ENCODE results near the gene MPZL1.

MPZL1 gene

DNA sequence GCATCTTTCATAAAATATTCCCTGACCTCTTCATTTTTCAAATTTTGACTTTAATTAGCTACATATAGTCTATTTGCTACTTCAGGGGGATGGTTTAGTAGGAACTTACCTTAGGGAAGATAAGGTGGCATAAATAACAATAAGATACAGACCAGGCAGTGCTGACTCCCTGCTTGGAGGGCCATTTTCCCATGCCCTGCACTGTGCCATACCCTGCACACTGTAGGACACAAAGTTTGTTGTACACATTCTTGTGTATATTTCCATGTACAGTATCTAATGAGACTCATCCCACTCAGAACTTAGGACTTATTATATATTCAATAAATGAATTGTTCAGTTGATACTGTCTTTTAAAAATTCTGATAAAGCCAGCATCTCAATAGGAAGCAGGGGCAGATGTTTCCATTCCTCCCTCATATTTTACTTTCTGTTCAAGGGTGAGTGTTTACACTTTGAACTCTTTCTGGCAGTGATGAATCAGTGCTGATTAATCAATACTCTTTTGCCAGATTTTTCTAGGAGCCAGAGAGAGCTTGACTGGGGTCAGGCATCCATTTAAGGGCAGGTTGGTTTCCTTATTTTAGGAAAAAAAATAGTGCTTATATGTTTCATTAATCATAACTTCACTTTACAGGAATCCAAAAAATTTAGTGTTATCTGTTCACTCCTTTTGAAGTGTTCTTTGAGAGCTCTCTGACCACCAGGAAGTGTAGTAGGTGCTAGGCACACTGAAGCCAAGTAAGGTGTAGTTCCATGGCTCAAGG is 30.6 kb downstream of the MPZL1 start:
- no peak for DNase-seq

DNA sequence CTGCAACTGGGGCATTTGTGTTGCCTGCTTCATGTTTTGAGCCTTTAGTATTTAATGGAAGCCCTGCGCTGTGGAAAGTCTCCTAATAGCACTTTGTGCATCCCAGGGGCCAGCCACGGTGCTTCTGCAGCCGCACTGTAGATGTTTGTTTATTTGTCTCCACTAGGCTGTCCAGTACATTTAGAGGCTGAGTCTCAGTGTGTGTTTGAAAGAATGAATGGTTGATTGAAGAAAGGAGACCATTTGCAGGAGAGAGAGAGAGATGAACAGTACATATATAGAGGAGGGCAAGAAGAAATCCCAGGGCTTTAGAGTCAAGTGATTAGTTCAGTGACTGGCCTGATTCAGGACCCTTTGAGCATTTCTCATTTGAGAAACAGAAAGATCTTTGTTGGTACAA is 33.9 kb downstream of the MPZL1 start:
- DNase-seq = no peak

DNA sequence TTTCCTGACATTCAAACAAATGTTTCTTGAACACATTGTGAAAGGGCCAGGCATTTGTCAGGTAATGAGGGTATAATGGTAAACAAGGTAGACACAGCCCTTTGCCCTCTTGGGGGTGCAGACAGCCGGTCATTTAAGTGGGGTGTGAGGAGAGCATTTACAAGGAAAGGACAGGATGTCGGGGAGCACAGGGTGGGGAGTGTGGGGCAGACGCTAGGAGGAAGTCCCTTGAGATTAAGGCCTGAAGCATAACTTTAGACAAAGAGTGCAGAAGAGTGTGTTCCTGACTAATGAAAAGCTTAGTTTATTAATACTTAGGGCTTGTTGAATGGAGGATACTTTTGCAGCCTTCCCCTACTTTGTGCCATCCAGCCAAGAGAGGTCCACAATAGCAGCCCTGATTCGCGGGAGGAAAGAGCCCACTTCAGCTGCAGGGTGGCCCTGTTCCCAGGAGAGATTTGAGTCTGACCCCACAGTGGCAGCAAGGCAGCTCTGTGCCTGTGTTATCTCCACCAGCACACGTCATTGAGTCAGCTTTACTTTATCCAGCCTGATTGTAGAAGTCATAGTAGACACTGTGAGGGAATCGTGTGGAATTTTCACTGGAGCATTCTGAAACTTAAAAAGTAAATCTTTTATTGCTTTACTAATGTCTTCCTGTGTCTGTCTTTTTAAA is 35.1 kb downstream of the MPZL1 start:
- no peak for DNase-seq

DNA sequence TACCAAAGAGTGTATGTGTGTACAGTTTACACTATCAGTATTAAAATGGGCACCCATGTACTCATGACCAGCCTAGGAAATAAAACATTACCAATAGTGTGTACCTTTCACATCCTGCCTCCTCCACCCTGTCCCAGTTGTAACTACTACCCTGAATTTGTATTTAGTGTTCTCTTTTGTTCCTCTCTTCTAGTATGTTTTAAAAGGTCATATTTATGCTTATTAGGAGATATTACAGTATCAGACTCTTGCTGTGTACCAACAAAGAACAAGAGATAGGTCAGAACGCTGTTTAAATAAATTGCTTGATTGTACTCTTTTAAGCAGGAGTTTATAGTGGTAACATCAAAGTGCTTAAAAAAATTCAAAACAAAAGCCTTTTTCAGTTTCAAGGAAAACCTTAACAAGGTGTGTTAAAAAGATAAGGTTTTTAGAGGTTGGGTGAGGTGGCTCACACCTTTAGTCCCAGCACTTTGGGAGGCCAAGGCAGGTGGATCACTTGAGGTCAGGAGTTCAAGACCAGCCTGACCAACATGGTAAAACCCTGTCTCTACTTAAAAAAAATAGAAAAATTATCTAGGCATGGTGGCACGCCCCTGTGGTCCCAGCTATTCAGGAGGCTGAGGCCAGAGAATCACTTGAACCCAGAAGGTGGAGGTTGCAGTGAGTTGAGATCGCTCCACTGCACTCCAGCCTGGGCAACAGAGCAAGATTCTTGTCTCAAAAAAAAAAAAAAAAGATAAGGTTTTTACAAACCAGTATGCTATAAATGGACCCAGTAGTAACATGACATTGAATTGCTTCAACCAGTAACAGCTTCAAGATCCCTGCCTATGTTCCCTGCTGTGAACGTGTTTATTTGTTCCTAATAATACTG is 35.9 kb downstream of the MPZL1 start:
- DNase-seq = no peak

DNA sequence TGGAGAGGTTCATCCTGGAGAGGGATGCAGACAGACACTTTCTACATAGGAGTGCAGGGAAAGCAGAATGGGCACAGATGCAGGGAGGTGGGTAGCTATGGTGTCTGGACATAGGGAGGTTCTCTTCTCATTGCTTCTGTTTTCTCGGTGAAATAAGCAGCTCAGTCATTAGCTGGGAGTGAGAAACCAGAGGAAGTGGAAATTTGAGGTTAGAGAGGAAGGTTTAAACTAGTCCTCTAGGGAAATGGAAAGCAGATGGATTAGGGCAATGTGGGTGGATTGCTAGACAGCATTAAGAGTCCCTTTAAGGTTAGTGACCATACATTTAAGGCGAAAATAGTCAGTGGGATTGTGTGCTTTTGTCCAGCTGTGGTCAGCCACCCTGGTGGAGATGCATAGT is 39.6 kb downstream of the MPZL1 start:
- DNase-seq = no peak

DNA sequence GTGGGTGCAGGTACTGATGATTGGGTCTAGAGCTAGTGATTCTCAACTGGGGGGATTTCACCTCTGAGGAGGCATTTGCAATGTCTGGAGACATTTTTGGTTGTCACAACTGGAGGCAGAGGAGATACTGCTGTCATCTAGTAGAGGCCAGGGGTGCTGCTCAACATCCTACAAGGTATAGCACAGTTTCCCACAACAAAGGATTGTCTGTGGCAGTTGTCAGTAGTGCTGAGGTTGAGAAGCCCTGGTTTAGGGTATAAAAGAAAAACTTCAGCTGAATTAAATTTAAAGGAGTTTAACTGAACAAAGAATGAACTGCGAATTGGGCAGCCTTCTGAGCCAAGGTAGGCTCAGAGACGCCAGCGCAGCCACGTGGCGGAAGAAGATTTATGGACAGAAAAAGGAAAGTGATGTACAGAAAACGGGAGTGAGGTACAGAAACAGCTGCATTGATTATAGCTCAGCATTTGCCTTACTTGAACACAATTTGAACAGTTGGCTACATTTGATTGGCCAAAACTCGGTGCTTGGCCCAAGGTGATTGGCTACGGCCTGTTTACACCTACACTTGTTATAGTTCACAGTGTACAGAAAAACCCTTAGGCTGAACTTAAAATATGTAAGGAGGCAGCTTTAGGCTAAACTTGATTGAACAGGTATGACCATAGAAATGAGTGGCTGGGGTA is 40.4 kb downstream of the MPZL1 start:
- DNase-seq = no peak

DNA sequence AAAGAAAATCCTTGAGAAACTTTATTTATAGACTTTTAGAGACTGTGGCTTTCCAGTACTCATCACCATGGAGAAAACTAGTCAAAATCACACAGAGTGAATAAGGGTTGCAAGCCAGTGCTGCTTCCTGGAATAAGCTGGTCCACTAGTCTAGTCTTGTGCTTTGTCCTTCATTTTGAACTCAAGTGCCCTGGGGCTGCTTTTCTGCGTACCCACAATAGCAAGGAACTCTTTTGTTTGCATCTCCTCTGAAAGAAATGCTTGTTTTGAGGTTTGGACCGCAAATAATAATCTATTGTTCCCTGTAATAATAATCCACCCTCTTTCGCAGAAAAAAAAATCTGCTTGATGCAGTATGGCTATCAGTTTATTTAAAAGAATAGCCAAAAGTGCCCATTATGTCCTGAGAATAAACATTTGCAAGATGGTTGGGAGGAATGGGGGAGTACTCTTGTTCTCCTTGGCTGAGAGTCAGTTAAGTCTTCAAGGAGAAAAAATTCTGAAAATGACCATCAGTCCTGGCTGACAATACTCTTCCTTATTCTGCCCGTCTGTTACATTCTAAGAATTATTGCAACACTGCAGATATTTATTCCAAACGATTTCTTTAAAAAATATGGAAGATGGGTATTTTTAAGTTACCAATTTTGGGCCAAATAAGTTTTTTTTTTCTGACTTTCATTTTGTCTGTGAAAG is 41.9 kb downstream of the MPZL1 start:
- no peak for DNase-seq

DNA sequence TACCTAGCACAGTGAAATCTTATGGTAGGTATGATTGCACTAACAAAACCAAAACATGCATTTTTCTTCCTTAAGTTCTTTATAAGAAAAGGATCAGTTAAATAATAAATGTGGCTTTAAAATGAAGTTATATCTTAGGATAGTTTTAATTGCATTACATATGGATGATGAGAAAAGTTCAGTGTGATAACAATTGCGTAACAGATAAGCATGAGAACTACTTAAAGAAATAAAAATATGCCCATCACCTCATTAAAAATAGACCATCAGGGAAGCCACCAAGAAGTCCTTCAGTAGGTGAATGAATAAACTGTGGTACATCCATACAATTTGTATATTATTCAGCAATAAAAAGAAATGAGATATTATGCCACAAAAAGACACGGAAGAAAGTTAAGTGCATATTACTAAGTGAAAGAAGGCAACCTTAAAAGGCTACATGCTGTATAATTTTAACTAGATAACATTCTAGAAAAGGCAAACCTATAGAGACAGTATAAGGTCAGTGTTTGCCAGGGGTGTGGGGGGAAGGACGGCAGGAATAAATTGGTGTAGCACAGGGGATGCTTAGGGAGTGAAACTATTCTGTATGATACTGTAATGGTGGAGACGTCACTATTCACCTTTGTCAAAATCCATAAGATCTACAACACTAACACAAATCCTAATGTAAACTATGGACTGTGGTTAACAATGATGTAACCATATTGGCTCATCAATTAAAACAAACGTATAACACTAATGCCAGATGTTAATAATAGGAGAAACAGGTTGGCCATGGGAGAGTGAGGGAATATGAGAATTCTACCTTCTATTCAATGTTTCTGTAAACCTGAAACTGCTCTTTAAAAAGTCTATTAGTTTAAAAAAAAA is 42.9 kb downstream of the MPZL1 start:
- no peak for DNase-seq

DNA sequence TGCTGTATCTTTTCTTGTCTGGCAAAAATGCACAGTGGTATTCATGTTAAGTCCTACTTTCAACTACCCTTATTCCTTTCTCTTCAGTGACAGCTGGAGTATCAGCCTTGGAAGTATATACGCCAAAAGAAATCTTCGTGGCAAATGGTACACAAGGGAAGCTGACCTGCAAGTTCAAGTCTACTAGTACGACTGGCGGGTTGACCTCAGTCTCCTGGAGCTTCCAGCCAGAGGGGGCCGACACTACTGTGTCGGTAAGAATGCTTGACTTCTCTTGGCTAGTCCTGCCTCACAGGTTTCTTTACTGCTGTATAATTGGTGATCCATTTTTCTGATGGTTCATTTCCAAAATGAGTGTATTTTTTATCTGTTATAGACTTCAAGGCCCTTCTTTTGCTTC is 43.7 kb downstream of the MPZL1 start:
- DNase-seq = no peak

DNA sequence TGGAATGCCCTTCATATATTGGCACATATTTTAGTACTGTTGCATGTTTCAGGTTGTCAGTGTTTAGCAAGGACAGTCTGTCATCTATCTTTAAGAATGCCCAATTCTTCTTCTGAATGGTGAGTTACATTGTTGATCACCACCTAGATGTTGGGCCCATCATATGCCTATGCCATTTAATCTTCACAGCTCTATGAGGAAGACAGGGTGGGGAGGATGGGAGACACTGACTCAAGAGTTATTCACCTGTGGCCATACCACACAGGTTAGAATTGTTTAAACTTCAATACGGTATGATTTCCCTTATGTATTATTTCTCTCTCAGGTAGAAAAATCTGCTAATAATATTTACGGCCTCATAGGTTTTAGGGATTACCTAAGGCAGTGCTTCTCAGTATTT is 44.8 kb downstream of the MPZL1 start:
- DNase-seq = no peak

DNA sequence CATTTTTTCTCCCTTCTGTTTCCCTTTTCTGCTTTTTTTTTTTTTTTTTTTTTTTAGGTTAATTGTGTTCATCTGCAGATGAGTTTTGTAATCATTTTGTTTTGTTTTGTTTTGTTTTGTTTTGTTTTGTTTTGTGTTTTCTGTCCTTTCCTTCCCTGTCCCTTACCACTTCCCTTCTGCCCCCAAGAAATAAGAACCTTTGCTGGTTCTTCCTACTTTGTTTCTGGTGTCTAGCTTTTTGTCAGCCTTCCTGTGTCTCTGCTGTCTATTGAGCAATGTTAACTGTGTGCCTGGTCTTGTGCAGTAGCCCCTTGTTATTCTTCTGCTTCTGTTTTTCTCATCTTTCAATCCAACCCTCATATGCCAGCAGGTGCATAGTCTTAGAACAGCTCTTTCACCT is 46.0 kb downstream of the MPZL1 start:
- no peak for DNase-seq

DNA sequence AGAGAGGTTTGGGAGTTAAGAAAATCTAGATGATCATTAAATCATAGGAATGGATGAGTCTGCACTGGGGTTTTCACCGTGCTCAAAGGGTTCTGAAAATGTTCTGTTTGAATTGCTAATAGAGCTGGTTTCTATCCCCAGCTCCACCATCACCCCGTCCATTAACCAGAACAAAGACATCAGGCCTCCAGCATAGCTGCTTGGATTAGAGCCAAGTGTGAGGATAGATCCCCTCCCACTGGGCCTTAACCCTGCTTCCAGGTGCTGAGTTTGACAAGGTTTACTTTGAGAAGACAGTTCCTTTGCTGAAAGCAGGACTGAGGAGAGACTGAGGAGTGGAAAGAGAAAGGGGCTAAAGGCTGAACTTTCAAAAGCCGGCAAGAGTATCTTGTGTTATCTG is 48.3 kb downstream of the MPZL1 start:
- DNase-seq = no peak

DNA sequence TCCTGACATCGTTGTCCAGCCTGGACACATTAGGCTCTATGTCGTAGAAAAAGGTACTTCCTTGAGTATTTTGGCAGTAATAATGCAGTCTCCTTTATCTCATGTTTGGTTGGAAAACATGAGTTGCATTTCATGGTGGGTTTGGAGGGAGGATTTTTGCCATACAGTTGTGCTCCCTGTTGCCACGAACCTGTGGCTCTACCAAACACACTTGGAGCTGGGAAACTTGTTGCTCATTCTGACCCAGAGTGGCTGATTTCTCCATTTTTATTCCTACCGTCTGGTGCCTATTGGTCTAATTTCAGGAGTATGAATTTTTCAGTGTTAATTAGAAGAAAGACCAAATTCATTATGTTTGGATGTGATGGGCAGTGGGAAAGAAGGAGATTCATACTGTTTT is 50.7 kb downstream of the MPZL1 start:
- no peak for DNase-seq

DNA sequence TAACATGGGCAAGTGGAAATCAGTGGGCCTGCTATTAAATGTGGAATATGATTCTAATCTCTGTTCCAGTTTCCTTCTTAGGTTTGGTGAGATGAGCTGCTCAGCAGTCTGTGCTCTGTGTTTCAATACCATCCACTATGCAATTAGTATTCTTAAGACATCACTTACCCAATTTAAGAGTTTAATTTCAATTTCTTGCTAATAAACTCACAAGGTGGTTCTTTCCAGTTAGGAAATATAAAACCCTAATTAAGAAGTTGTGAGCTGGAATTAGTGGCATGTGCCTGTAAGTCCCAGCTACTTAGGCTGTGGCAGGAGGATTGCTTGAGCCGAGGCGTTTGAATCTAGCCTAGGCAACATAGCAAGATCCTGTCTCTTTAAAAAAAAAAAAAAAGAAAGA is 51.7 kb downstream of the MPZL1 start:
- no peak for DNase-seq

DNA sequence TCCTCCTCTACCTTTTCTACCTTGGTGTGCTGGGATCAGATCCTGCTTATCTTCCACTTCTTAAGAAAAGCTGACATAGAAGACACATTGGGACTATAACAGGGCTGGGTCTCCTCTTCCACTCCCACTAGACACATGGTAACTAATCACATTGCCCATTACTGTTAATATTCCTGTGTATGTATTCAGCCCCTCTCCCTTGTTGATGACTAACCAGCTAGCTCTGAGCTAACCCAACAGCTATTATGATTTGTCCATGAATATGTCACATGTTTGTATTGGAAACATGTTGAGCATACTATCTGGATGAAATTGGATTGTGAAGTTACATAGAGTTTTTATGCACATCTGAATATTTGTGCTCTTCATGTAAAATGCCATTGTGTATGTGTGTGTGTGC is 52.9 kb downstream of the MPZL1 start:
- DNase-seq = no peak

DNA sequence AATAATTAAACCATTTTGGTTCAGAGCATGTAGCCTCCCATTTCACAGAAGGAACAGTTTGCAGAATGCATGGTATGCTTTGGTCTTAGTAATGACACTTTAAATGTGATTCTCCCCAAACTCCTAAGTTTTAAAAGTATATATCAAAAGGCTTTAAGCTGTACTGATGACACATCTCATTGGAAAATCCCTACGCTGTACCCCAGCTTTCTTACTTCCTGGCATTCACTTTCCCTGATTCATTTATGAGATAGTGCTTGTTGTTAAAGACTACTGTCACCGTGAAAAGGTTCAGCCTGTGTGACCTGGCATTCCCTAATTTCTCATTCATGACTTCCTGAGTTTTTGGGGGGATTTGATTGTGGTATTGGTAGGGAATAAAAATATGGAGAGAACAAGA is 53.4 kb downstream of the MPZL1 start:
- no peak for DNase-seq

DNA sequence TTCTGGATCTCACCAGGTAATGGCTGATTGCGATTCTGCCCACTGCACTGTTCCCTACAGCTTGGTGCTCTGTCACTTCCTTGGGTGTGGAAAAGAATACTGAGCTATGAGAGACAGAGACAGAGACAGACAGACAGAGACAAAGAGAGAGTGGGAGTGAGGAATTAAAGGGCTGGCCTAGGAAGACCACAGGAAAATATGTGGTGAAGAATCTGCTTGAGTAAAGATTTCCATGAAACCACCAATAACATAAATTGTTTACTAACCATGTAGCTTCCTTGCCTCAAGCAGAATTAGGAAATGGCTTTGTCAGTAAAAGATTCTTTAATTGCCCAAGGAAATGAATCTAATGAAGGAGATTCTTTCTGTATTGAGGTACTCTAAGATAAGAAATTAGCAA is 54.4 kb downstream of the MPZL1 start:
- DNase-seq = no peak

DNA sequence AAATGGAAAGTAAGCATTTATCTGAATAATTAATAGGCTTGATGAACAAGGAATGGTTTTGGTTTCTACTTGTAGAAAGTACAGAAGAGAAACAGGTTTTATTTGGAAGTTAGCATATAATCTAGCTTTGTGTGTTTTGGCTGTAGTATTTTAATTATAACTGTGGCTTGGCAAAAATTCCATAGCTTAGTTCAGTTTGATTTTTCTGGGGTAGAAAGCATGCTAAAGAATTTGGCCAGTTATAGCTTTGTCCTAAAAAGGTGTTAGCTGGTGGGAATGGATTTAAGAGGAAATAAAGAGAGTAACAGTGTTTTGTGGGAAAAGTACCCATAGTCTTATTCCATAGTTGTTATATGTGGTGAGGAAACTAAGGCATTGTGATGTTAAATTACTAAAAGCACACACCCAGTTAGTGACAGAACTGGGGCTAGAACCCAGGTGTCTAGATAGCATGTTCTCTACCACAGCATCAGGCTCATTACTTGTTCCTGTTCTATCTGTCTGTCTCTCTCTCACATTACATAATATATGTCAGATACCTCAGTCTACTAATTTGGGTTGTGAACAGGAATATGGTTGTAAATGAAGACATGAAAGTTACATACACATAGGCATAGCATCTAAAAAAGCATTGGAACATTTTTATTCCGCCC is 55.0 kb downstream of the MPZL1 start:
- DNase-seq = no peak

DNA sequence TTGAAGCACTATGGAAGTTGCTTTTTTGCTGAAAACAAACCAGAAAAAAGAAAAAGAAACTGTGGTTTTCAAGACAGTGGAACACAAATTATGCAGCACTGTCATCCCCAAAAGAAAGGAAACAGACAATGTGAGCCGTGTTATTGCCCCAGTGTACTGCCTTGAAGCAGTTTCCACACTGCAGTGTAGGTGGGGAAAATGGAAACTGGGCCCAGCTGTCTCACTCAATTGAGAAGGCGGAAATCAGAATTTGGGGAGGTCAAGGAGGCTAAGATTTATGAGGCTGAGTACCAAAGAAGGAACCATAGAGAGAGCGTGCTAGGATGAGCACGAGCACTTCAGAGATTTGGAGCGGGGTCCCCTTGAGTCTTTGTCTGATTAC is 55.5 kb downstream of the MPZL1 start:
- DNase-seq = no peak

DNA sequence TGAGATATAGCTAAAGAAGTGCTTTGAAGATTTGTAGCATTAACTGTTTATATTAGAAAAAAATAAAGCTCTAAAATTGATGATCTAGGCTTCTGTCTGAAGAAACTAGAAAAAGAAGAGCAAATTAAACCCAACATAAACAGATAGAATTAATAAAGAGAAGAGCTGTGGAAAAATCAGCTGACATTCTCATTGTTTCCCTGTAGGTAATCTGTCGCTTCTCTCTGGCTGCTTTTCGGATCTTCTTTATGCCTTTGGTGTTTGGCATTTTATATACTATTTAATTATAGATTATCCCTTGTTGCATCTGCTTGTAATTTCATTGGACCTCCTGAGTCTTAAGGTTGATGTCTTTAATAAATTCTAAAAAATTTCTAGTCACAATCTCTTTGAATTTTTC is 59.8 kb downstream of the MPZL1 start:
- DNase-seq = no peak

DNA sequence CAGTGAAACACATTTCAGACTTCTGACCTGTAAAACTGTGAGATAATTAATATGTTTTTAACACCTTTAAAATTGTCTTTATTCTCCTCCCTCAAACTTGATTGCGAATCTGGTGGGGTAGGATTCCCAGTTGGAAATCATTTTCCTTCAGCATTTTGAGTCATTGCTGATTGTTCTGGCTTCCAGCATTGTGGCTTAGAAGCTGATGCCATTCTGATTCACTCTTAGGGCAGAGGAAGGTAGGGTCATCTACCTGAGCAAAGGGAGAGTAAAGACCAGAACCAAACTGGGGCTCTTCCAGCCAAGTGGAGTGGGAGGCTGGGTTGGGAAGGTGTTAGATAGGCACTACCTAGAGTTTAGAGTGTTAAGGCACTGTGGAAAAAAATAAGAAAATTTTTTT is 61.2 kb downstream of the MPZL1 start:
- DNase-seq = no peak

Measured in NCI-H526 treated with DMSO at 0.1 percent for 48 hours (cell line).